ENCODE measurements around the gene PCDH12. TPM values are rescaled to one million over a fixed set of nuclear protein-coding genes. Genes with fewer than 3 reads are reported as not detected.

Gene PCDH12
- 10 to 100 TPM; 21.3 to 72.0 (median 39.5) TPM for total RNA-seq
- 1 to 10 TPM; 2.1 to 5.2 (median 3.4) TPM for polyA plus RNA-seq
- long read RNA-seq, donor 1, full-length matches to known transcripts: 10 of 31 reads
- long read RNA-seq, donor 1, partial matches to known transcripts: 21 of 31 reads
- long read RNA-seq, donor 1, other reads (novel, unspliced or antisense): 0 of 31 reads
- long read RNA-seq, donor 2, full-length matches to known transcripts: 14 of 47 reads
- long read RNA-seq, donor 2, partial matches to known transcripts: 28 of 47 reads
- long read RNA-seq, donor 2, other reads (novel, unspliced or antisense): 5 of 47 reads

DNA sequence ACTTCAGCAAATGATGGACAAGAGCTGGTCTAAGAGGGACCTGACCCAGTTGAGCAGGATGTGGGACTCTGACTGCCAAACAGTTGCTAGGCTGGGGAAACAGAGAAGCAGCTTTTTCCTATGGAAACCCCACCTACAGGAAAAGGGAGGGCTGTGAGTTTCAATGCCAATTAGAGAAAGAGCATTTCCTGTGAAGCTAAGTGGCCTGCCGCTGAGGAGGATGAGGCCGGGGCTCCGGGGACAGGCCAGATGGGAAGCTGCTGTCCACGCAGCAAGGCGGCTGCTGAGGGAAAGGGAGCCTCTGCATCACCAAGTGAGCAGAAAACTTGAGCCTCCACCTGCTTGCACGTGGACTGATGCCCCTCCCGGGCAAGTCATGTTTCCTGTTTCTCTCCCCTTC is at the start of gene PCDH12:
TSS of gene PCDH12 (minus strand) at position 90 of the 400 bp plus-strand sequence. CDS start 351 bp downstream, outside the sequence.
- Histone ChIP-seq H3K4me3 (peak within 1 kb of the TSS; percentile 37 to 64 (median 40)), H3K27ac (peak within 1 kb of the TSS; percentile 41 to 82 (median 71)), H3K27me3 (replicated peaks in 1 of 7) (no peaks in the 10 kb centered on the region), H3K4me1 (peaks cover 31 to 83% (median 54%) of the 10 kb centered on the region in 6 donors), H3K9me3 (no peaks in the 10 kb centered on the region), H3K36me3 (peaks cover 0 to 8% (median 0%) of the 10 kb centered on the region in 6 donors)
- WGBS, 5 donors: 1 to 7% (median 2%) methylated on average over 7 of the region's 7 CpGs
- intact Hi-C loops (cut with DNase I; ENCODE audit: low total_unique reads): loop anchor here (10.0 kb wide), 1 partner anchor 73 kb away; no protein-coding TSS in a partner anchor
- TF ChIP-seq CTCF (IDR thresholded peaks at IDR 0.05 in 8 of 11, conservative IDR thresholded peaks at IDR 0.05 in 3 of 11) (peak in 1 of 11 experiments; percentile 15), POLR2AphosphoS5 (IDR thresholded peaks at IDR 0.05) (peak; percentile 74 to 83 (median 81)), POLR2A (IDR thresholded peaks at IDR 0.05) (peak in 1 of 3 donors; percentile 29)
- DNase-seq: peak; percentile 83

DNA sequence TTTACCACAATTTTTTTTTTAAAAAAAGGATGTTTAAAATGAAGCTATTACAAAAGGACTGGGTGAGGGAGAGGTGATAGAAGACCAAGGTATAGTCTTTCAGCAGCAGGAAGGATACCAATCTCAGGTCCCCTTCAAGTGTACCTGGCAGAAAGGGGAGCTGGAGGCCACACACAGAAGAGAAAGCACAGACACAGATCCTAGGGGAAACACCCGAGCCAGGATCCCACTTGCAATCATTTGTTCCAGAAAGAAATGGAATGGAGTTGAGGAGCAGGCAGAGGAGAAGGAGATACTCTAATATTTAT is 49.2 kb upstream of the PCDH12 start:
- H3K27ac ChIP-seq: peak overlapping the region in 4 of 8 donors; percentile 17 to 58 (median 40)
- no peak for TF ChIP-seq POLR2AphosphoS5 (IDR thresholded peaks at IDR 0.05)
- TF ChIP-seq CTCF (IDR thresholded peaks at IDR 0.05 in 8 of 11, conservative IDR thresholded peaks at IDR 0.05 in 3 of 11): no peak
- no peak for TF ChIP-seq POLR2A (IDR thresholded peaks at IDR 0.05)
- H3K4me3 ChIP-seq: no peak overlapping the region
- intact Hi-C loops (cut with DNase I; ENCODE audit: low total_unique reads): no loop called here
- peaks cover 0 to 50% (median 18%) of the 10 kb centered on the region in 6 donors for H3K4me1 ChIP-seq
- no peaks in the 10 kb centered on the region for H3K9me3 ChIP-seq
- H3K36me3 ChIP-seq: peaks cover 0 to 74% (median 30%) of the 10 kb centered on the region in 6 donors
- WGBS, 5 donors: 81 to 93% (median 89%) methylated on average over 1 of the region's 1 CpG
- DNase-seq: no peak
- no peaks in the 10 kb centered on the region for H3K27me3 ChIP-seq (replicated peaks in 1 of 7)

DNA sequence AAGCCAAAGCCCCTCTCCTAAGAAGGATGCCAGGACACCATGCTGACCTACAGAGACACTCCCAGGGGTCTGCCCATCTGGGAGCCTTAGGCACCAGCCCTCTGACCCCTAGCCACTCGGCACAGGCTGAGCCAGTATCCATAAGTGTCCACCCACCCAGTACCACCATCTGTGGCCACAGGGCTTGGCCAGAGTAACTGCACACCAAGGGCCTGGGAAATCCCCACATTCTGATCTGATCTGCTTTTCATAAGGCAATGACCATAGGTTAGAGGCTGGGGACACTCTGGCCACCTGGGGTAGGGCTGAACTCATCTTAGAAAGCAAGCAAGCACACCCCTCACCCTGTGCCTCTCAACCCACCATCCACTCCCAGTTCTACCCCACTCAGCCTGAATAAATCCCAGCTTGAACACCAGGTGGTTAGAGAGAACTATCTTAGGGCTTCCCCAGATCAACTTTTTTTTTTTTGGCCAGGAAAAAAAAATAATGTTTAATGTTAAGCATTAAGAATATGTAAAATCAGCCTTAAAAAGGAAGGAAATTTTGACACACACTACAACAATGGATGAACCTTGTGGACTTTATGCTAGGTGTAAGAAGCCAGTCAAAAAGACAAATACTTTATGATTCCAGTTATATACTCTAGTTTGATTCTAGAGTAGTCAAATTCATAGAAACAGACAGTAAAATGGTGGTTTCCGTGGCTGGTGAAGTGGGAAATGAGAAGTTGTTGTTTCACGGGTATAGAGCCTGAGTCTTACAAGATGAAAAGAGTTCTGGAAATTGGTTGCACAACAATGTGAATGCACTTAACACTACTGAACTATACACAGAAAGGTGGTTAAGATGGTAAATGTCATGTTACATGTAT is 48.6 kb upstream of the PCDH12 start:
- no peak for DNase-seq
- H3K27me3 ChIP-seq (replicated peaks in 1 of 7): no peaks in the 10 kb centered on the region
- H3K4me1 ChIP-seq: peaks cover 0 to 45% (median 12%) of the 10 kb centered on the region in 6 donors
- 35 to 60% (median 44%) methylated on average over 3 of the region's 3 CpGs for WGBS, 5 donors
- H3K36me3 ChIP-seq: peaks cover 0 to 79% (median 36%) of the 10 kb centered on the region in 6 donors
- intact Hi-C loops (cut with DNase I; ENCODE audit: low total_unique reads): no loop called here
- peak overlapping the region in 4 of 8 donors; percentile 20 to 58 (median 40) for H3K27ac ChIP-seq
- TF ChIP-seq POLR2A (IDR thresholded peaks at IDR 0.05) (no peak), POLR2AphosphoS5 (IDR thresholded peaks at IDR 0.05) (peak in 2 of 3 donors; percentile 14 to 24)
- H3K9me3 ChIP-seq: no peaks in the 10 kb centered on the region
- no peak overlapping the region for H3K4me3 ChIP-seq

DNA sequence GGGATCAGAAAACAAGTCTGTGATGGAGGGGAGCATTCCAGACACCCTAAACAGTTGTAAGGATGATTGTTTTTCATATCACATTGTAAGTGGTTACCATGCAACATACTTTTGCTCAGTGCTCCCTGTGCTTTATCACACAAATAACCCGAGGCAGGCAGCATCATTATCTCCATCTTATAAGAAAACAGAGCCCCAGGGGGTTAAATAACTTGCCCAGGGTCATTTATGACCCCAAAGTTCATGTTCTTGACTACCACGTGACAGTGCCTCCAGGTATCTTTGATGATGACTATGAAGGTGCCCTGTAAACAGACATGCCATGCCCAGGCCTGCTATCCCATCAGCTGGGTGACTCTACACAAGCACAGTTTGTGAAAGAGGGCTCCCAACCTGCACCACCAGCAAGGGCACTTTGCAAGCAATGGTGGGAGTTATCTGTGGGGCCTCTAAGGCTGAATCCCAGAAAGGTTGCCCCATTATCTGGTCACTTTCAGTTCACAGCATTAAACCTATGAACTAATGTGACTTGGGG is 45.3 kb upstream of the PCDH12 start:
- H3K27me3 ChIP-seq (replicated peaks in 1 of 7): no peaks in the 10 kb centered on the region
- peaks cover 0 to 39% (median 10%) of the 10 kb centered on the region in 6 donors for H3K4me1 ChIP-seq
- no peak overlapping the region for H3K4me3 ChIP-seq
- peak overlapping the region in 2 of 8 donors; percentile 2 to 36 for H3K27ac ChIP-seq
- no peak for TF ChIP-seq CTCF (IDR thresholded peaks at IDR 0.05 in 8 of 11, conservative IDR thresholded peaks at IDR 0.05 in 3 of 11)
- TF ChIP-seq POLR2AphosphoS5 (IDR thresholded peaks at IDR 0.05): no peak
- no peak for TF ChIP-seq POLR2A (IDR thresholded peaks at IDR 0.05)
- DNase-seq: no peak
- 73 to 97% (median 82%) methylated on average over 2 of the region's 2 CpGs for WGBS, 5 donors
- intact Hi-C loops (cut with DNase I; ENCODE audit: low total_unique reads): loop anchor here (5.0 kb wide), 1 partner anchor 139 kb away; no protein-coding TSS in a partner anchor
- peaks cover 0 to 88% (median 46%) of the 10 kb centered on the region in 6 donors for H3K36me3 ChIP-seq
- no peaks in the 10 kb centered on the region for H3K9me3 ChIP-seq

Data from spleen (tissue), 13 donors.